Activated T-cell treated with anti-CD3 and anti-CD28 coated beads for 1 hour (primary cell): ENCODE results near the gene SPTBN2.

Experiments
- DNase-seq: peaks from one replicate; pipeline ENCODE4 v3.0.0-alpha.2; 2020; ENCODE audit warnings: low read depth

Gene SPTBN2

GRCh38 chr11:66701432-66702240 is 27.4 kb downstream of the SPTBN2 start:
- DNase-seq: no peak

- DNase-seq: no peak
Observed at GRCh38 chr11:66700742-66701141, 28.3 kb downstream of the SPTBN2 start.

DNA sequence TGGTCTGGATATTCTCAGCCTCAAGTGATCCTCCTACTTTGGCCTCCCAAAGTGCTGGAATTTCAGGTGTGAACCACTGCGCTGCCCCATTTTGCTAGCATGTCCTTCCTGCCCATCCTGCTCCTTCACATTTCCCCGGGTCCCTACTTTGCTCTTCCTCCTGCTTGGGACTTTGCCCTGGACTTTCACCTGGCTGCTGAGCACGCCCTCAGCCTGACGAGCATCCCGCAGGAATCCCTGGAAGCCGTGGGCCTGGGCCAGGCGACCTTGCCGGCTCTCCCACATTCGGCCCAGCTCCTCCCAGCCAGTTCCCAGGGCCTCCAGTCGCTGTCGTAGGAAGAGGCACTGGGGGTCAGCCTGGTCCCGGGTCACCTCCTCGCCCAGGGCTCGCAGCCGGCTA is 28.7 kb downstream of the SPTBN2 start:
- DNase-seq: no peak

GRCh38 chr11:66698491-66698890 is 30.5 kb downstream of the SPTBN2 start:
- no peak for DNase-seq

DNA sequence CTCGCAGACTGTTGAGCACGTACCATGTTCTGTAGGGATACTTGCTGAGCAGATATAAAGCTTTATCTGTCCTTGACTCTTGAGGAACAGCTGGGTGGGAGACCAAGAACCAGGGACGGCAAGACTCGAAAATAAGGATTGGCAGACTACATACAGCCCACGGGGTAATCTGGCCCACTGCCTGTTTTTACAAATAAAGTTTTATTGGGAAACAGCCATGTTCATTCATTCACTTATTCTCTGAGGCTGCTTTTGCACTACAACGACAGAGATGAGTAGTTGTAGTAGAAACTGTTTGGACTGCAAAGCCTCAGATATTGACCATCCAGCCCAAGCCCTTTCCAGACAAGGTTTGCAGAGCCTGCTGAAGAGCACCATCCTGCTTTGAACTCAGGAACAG is 31.0 kb downstream of the SPTBN2 start:
- no peak for DNase-seq

- DNase-seq: no peak
Observed at GRCh38 chr11:66696146-66696545, 32.9 kb downstream of the SPTBN2 start.

DNA sequence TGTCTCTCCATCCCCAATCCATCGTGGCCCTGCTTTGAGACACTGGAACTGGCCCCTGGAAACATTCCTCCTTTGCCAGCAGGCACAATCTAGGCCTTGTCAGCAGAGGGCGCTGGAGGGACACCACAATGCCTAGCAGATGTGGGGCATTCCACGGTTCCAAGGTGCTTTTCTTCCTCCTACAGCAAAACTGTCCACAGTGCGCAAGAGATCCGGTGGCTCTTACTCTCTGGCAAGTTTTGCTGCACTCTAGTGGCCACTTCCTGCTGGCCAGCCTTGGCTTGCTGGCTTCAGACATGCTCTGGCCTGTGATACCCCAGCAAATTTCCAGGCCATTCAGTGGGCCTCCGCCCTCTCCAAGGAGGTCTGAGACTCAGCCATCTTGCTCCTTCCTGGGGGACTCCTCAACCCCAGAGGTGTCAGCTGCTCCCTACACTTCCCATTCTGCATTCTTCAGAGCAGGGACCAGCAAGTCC is 34.2 kb downstream of the SPTBN2 start:
- peak; percentile 83 for DNase-seq

- DNase-seq: no peak
Observed at GRCh38 chr11:66694056-66694410, 35.0 kb downstream of the SPTBN2 start.

DNA sequence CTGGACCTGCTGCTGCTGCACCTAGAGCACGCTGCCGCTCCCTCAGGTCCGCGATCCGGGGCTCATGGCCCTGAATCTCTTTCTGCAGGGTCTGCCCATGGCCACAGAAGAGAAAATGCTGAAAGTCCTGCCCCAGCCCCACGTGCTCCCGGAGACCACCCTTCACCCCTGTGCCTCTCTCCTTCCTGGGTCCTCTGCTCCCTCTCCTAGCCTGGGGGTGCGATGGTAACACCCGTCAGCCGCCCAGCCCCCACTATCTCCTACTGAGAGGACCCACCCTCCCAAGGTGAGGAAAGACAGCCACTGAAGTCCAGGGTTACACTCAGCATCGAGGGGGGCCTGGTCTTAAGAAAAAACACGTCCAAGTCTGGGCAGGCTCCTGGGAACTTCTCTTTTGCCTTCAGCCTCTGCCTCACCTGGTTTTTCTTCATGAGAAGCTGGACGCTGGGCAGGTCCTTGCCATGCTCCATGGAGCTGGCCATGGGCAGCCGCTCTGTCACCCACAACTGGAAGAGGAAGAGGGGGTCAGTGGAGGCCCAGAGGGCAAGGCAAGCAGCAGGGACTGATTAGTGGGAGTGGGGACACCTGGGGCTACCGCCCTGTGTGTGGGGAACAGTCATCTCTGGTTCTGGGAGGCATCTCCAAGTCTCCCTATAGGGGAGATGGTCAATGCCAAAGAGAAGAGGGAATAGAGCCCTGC is 35.5 kb downstream of the SPTBN2 start:
- DNase-seq: no peak

- DNase-seq: no peak
Observed at GRCh38 chr11:66692871-66693331, 36.1 kb downstream of the SPTBN2 start.

DNA sequence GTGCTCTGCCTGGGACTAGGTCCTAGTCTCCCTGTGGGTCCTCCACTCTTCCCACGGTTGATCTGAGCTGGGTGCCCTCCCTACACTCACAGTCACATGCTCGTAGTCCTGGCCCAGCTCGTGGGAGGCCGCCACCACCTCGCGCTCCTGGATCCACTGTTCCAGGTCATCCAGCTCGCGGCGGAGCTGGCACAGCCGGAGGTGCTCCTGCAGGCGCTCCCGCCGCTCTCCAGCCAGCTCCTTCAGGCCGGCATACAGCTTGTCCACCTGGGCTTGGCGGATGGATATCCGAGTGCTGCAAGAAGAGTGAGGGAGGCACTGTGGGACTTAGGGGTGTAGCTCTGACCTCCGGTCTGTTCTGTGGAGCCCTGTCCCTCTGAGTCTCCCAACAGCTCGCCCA is 36.6 kb downstream of the SPTBN2 start:
- DNase-seq: no peak

GRCh38 chr11:66691311-66691980 is 37.6 kb downstream of the SPTBN2 start:
- no peak for DNase-seq

GRCh38 chr11:66689661-66690590 is 39.1 kb downstream of the SPTBN2 start:
- no peak for DNase-seq

DNA sequence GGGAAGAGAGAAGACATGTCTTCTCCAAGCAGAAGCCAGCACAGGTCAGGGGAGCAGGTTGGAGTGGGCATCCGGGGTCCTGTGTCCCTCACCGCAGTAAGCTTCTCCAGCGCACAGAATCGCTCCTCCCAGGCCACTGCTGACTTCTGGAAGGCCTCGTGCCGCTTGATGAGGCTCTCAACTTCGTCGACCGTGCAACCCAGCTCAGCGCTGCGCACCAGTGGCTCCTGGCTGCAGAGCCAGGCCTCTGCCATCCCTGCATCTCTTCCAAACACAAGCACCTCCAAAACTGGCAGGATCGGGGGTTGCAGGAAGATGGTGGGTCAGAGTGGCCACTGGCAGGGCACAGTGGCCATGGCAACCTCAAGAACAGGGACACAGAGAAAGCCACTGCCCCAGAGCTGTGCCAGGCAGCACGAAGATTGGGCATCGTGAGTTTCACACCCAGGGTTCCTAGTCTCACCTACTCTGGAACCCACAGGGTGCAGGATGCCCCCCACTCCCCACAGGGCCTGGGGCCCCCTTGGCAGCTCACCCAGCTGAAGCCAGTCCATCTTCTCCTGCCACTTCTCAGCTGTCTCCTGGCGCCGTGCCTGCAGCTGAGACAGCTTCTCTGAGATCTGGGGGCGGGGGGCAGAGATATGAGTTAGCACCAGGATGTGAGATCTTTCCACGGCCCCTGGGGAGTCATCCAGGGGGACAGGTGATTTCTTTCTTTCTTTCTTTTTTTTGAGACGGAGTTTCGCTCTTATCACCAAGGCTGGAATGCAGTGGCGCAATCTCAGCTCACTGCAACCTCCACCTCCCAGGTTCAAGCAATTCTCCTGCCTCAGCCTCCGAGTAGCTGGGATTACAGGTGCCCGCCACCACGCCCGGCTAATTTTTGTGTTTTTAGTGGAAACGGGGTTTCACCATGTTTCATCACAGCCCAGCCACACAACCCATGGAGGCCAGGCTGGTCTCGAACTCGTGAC is 40.2 kb downstream of the SPTBN2 start:
- DNase-seq: no peak

DNA sequence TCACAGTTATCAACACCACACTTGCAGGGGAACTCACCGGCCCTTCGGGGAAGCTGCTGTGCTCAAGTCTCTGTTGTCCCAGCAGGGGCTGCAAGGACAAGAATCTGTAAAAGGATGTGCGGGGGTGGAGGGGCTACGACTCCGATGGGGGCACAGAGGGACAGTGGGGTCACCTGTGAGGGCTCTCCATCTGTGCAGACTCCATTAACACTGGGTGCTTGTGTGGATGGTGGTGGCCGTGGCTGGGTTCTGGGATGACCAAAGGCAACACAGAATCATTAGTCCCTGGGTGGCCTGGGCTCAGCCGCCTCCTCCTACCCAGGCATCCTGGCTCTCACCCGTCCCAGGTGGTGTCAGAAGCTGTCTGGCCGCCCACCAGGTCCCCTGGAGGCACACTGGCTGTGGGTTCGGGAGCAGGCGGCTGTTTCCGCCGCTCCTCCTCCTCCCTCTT is 41.2 kb downstream of the SPTBN2 start:
- DNase-seq: no peak

DNA sequence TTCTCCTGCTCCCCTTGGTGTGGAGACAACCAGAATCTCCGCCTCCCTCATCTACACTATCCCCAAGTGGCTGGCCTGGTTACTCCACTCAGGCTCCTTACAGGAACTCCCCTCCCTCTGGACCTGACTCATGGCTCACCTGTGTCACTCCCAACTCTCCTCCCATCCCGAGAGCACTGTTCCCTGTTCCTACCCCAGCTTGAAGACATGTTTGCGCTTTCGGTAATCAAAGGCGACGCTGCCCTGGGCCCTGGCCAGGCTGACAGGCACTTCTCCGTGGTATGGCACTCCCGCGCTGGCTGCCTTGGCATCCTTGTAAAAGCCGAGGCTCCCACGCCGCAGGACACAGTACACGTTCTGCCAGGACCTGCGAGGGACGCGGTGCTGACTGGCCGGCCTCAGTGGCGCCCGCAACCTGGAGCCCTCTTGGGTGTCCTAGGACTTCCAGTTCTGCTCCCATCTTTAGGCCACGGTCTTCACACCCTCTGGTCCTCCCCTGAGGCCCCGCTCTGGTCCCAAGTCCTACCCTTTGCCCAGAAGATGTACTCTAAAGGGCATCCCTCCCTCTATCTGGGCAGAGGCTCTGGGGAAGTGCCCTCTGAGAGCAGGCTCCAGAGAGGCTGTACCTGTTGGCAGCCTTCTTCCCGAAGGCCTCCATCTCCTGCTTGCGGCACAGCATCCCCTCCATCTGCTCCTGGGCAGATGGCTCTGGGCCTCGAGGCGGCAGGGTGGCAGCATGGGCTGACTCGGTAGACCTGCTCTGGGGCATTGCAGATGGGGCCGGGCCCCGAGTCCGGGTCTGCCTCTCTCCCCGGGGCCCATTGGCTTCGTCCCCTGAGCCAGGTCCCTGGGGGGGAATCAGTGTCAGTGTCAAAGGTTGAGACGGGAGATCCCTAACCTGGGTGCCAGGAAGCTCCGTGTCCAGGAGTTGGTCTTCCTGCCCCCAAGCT is 41.9 kb downstream of the SPTBN2 start:
- DNase-seq: no peak

DNA sequence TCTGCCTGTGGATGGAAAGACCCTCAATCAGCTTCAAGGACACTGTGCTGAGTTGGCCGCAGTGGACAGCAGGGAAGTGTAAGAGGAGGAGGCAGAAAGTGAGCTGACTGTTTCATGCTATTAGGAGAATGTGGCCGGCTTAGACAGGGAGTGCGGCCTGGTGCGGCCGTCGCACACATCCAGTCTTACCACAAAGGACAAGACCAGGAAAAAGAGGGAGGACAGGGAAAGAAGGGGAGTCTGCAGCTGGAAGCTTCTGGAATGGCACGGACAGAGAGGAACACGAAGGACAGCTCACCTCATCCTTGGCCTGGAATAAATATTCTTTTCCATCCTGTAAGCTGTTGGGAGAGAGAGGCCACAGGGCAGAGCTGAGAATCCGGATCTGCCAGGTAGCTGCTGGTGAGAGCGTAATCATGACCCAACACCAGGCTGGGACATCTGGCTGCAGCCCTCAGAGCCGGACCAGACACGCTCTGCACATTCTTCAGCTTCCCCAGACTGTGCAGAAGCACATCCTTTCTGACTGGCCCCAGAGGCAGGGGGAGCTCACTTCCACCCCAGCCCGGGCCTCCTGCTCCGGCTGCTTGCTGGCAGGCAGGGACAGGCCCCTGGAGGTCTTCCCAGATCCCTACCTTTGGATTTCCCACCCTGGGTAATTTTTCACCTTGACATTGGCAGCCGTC is 42.8 kb downstream of the SPTBN2 start:
- DNase-seq: no peak

- no peak for DNase-seq
Observed at GRCh38 chr11:66685276-66686099, 43.5 kb downstream of the SPTBN2 start.
